Activated CD8-positive, alpha-beta memory T cell treated with anti-CD3 and anti-CD28 coated beads for 36 hours (primary cell): Measurements from ENCODE around the gene RMRP. TPM values are rescaled to one million over a fixed set of nuclear protein-coding genes. Genes with fewer than 3 reads are reported as not detected.
"Not testable (repeated sequence)": the region's sequence is repeated elsewhere in the genome, so short reads cannot be mapped to it uniquely, and the experiment has no call there.

Source experiments
- CTCF ChIA-PET: fragments of 350-600 bp; sonication (Branson Sonifier 250); formaldehyde crosslinking; loops from one replicate; lab custom pipeline; 2021; ENCODE audit warnings: antibody characterized with exemption; lab: Charles Lee
- POLR2A ChIA-PET: fragments of 350-600 bp; sonication (Branson Sonifier 250); formaldehyde crosslinking; loops from one replicate; lab custom pipeline; 2021; ENCODE audit warnings: antibody characterized with exemption; lab: Charles Lee
- total RNA-seq, 2 experiments: library from RNA; stranded (reverse); gene quantifications; one replicate each; pipeline ENCODE4 v1.2.3, GENCODE V29; 2021

RMRP gene
- total RNA-seq, 2 experiments from 2014 or later, result 9,117 to 9,295 TPM

GRCh38 chr9:35639631-35640030 is 18.2 kb downstream of the RMRP start:
- ChIA-PET POLR2A (interaction anchor here (1.3 kb wide), 1 partner anchor 11 kb away, joined by 4 read pairs; no protein-coding TSS in a partner anchor), CTCF (no interaction called here)

- POLR2A ChIA-PET, result interaction anchor here (1.3 kb wide), 1 partner anchor 11 kb away, joined by 4 read pairs; no protein-coding TSS in a partner anchor
- CTCF ChIA-PET, result not testable (repeated sequence)
These were observed 18.6 kb downstream of the RMRP start for GRCh38 chr9:35639225-35639624.

GRCh38 chr9:35638751-35639150 is 19.1 kb downstream of the RMRP start:
- CTCF ChIA-PET, result not testable (repeated sequence)
- POLR2A ChIA-PET, result interaction anchor here (1.3 kb wide), 1 partner anchor 11 kb away, joined by 4 read pairs; no protein-coding TSS in a partner anchor

GRCh38 chr9:35637427-35637955 is 20.3 kb downstream of the RMRP start:
- POLR2A ChIA-PET, result not testable (repeated sequence)
- CTCF ChIA-PET, result interaction anchor here (0.6 kb wide), 1 partner anchor 10 kb away, joined by 3 read pairs; no protein-coding TSS in a partner anchor

- CTCF ChIA-PET, POLR2A ChIA-PET: not testable (repeated sequence)
These were observed 21.0 kb downstream of the RMRP start for GRCh38 chr9:35636877-35637246.

- CTCF ChIA-PET, result no interaction called here
- POLR2A ChIA-PET, result no interaction called here
These were observed 21.5 kb downstream of the RMRP start for GRCh38 chr9:35636135-35636876.

GRCh38 chr9:35635730-35636129 is 22.1 kb downstream of the RMRP start:
- ChIA-PET CTCF (no interaction called here), POLR2A (no interaction called here)

GRCh38 chr9:35629597-35629996 is 28.2 kb downstream of the RMRP start:
- CTCF ChIA-PET, result interaction anchor here (0.6 kb wide), 1 partner anchor 160 kb away, joined by 3 read pairs; no protein-coding TSS in a partner anchor
- POLR2A ChIA-PET, result no interaction called here

GRCh38 chr9:35628389-35628991 is 29.3 kb downstream of the RMRP start:
- ChIA-PET CTCF (interaction anchor here (1.4 kb wide), 1 partner anchor 12 kb away, joined by 4 read pairs; no protein-coding TSS in a partner anchor), POLR2A (no interaction called here)

- POLR2A ChIA-PET, result interaction anchor here (0.6 kb wide), 1 partner anchor 82 kb away, joined by 3 read pairs; no protein-coding TSS in a partner anchor
- CTCF ChIA-PET, result interaction anchor here (0.6 to 1.4 kb wide), 2 partner anchors 11 to 17 kb away, joined by 4 to 5 read pairs; no protein-coding TSS in a partner anchor
These were observed 30.2 kb downstream of the RMRP start for GRCh38 chr9:35627575-35627974.

GRCh38 chr9:35619800-35620158 is 38.0 kb downstream of the RMRP start:
- CTCF ChIA-PET, result interaction anchor here (0.8 to 3.0 kb wide), 12 partner anchors 7 to 262 kb away, joined by 3 to 17 read pairs (median 4); partner anchors contain the start of genes CCDC107, RMRP, SIT1 and TESK1
- POLR2A ChIA-PET, result interaction anchor here (0.6 to 2.5 kb wide), 6 partner anchors 9 to 38 kb away, joined by 3 to 10 read pairs (median 6); partner anchors contain the start of genes CCDC107, RMRP and SIT1

- ChIA-PET CTCF (interaction anchor here (0.5 to 3.9 kb wide), 14 partner anchors 7 to 263 kb away, joined by 3 to 25 read pairs (median 5); partner anchors contain the start of genes CCDC107, RMRP, SIT1 and TESK1), POLR2A (interaction anchor here (0.7 to 2.5 kb wide), 6 partner anchors 8 to 46 kb away, joined by 3 to 10 read pairs (median 6); partner anchors contain the start of genes CCDC107, RMRP and SIT1)
These were observed 38.7 kb downstream of the RMRP start for GRCh38 chr9:35618854-35619799.

GRCh38 chr9:35618325-35618727 is 39.5 kb downstream of the RMRP start, which contains the start of gene CD72:
TSS of gene CD72 (minus strand) at chr9:35618413. CDS start at chr9:35618303, 110 bp downstream.
- POLR2A ChIA-PET, result interaction anchor here (0.7 kb wide), 1 partner anchor 46 kb away, joined by 3 read pairs; no protein-coding TSS in a partner anchor
- CTCF ChIA-PET, result interaction anchor here (1.4 to 3.9 kb wide), 4 partner anchors 8 to 32 kb away, joined by 3 to 25 read pairs (median 13); partner anchors contain the start of genes SIT1 and TESK1

- POLR2A ChIA-PET, result interaction anchor here (0.6 to 1.3 kb wide), 5 partner anchors 12 to 110 kb away, joined by 3 to 4 read pairs (median 3); partner anchors contain the start of gene TESK1
- CTCF ChIA-PET, result interaction anchor here (0.7 to 3.9 kb wide), 6 partner anchors 9 to 139 kb away, joined by 3 to 25 read pairs (median 4); partner anchors contain the start of gene TESK1
These were observed 40.3 kb downstream of the RMRP start for GRCh38 chr9:35617548-35617947.

GRCh38 chr9:35616681-35617459 is 40.9 kb downstream of the RMRP start:
- CTCF ChIA-PET, result interaction anchor here (0.5 to 3.9 kb wide), 10 partner anchors 9 to 514 kb away, joined by 3 to 25 read pairs (median 3); partner anchors contain the start of genes STOML2 and TESK1
- POLR2A ChIA-PET, result interaction anchor here (0.6 to 1.3 kb wide), 5 partner anchors 11 to 110 kb away, joined by 3 to 4 read pairs (median 3); partner anchors contain the start of gene TESK1

- POLR2A ChIA-PET, result no interaction called here
- CTCF ChIA-PET, result interaction anchor here (0.5 to 3.9 kb wide), 10 partner anchors 10 to 513 kb away, joined by 3 to 25 read pairs (median 3); partner anchors contain the start of genes STOML2 and TESK1
These were observed 41.7 kb downstream of the RMRP start for GRCh38 chr9:35615981-35616680.
